HL-60/S4 treated with retinoic acid at 250 ng/mL for 4 days and 3 days (cell line): ENCODE data around the gene PLCB3.

Source experiments
- in situ Hi-C: fragments of 300-500 bp; cut with MboI; formaldehyde crosslinking; loops from 2 replicates; pipeline ENCODE4 v1.7.0; 2022; ENCODE audit warnings: low sequenced_read_pairs

Gene PLCB3

DNA sequence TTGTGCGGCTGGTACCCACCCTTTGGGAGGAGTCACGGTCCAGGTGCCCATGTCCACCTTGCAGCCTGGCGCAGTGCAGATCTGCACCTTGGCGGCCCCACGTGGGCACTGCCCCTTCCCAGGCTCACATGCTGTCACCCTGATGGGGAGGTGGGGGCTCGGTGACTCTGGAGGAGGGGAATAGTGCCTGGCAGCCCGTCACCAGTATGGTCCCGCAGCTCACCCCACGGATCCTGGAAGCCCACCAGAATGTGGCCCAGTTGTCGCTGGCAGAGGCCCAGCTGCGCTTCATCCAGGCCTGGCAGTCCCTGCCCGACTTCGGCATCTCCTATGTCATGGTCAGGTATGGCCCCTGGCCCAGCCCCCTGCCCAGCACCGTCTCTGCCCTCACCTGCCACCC is 30.5 kb upstream of the PLCB3 start:
- in situ Hi-C loops: no loop called here

- in situ Hi-C loops: no loop called here
These were observed 28.7 kb upstream of the PLCB3 start for GRCh38 chr11:64222651-64223000.

DNA sequence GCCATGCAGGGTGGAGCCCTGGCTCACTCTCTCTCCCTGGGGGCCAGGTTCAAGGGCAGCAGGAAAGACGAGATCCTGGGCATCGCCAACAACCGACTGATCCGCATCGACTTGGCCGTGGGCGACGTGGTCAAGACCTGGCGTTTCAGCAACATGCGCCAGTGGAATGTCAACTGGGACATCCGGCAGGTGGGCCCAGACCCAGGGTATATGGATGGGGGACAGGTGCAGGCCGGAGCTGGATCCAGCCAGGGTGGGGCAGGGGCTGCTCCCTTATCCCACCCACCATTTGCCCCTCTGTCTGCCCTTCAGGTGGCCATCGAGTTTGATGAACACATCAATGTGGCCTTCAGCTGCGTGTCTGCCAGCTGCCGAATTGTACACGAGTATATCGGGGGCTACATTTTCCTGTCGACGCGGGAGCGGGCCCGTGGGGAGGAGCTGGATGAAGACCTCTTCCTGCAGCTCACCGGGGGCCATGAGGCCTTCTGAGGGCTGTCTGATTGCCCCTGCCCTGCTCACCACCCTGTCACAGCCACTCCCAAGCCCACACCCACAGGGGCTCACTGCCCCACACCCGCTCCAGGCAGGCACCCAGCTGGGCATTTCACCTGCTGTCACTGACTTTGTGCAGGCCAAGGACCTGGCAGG is 28.2 kb upstream of the PLCB3 start:
- in situ Hi-C loops: no loop called here

- in situ Hi-C loops: no loop called here
These were observed 27.0 kb upstream of the PLCB3 start for GRCh38 chr11:64224151-64224890.

DNA sequence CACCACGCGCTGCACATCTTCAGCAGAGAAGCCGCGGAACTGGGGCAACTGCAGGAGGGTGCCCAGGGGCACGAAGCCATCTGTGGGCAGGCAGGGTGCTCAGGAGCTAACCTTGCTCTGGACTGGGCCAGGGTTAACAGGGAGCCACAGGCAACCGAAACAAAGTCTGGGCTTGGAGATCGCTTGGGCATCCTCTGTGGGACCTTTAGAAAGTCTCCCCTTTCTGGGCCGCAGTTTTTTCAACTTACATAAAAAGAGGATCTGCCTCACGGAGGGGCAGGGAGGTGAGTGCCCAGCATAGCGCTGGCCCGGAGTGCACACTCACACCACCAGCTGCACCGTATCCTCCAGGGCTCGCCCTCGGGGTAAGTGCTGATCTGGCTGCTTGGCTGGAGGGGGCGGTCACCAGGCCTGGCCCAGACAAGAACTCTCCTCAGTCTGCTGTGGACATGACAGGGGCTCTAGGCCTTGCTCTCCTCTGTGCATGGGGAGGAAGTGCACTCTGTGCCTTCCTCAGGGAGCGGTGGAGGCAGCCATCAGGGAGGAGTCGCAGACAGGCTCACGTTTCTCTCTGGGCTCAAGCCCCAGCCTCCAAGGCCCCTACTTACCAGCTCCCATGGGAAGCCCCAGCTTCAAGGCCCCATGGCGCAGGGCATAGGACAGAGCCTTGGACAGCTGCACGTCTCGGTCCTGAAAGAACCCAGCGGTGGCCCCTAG is 26.3 kb upstream of the PLCB3 start:
- in situ Hi-C loops: no loop called here

DNA sequence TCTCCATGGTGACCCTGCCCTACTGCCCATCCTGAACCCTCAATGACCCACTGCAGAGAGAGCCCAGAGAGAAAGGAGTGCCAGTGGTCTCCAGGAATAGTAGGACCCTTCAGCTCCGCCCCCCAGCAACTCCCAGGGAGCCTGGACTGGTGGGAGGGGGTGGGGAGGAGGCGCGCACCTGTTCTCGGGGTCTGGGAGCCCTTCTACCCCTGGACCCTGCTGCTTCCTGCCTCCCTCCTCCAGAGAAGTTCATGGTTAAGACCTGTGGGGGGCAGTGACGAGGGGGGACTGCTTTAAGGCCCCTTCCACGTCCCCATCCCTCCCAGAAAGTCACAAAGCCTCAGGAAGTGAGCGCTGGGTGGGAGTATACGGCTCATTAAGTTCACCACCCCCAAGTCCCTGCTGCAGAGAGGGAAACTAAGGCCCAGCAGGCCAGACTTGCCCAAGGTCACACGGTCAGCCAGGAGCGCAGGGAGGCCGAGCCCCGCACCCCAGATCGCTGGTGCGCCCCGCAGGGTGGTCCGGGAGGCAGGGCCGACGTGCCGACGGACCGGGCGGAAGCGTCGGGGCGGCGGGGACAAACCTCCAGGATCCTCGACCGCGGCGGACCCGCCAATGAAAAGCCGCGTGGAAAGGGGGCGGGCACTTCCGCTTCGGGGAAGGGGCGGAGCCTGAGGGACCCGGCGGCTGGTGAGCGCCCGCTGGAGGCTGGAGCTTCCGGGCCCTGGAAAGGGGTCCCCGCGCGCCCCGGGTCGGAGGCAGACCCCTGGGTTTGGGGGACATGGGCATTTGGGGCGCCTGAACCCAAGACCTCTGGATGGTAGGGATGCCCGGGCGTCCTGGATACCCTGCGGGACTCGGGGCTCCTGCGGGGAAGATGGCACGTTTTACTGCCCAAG is 25.5 kb upstream of the PLCB3 start, which contains the start of the genes NUDT22 and TRPT1:
NUDT22 (plus strand) TSS at position 667 of the 899 bp plus-strand sequence. CDS start 379 bp downstream, outside the sequence.
TRPT1 (minus strand) TSS at position 579 of the 899 bp plus-strand sequence; CDS start at position 253, 326 bp downstream.
- in situ Hi-C loops: no loop called here

GRCh38 chr11:64226507-64227051 is 24.8 kb upstream of the PLCB3 start:
- in situ Hi-C loops: no loop called here

DNA sequence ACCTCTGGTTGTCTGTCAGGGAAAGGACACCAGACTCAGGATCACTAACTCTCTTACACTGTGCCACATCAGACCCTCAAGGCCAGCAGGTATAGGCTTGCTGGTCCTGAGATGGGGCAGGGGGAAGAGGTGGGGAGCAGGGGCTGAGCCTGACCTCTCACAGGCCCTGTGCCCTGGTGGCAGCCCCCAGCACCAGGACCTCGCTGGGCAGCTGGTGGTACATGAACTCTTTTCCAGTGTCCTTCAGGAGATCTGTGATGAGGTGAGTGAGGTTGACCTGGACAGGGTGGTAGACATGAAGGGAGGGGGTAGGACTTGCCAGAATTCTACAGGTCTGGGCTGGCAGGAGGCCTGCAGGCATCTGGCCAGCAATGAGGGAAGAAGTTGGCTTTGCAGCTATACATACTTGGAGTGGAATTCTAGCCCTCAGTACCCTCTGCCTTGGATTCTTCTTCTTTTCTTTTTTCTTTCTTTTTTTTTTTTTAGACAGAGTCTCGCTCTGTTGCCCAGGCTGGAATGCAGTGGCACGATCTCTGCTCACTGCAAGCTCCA is 23.8 kb upstream of the PLCB3 start:
- in situ Hi-C loops: no loop called here

DNA sequence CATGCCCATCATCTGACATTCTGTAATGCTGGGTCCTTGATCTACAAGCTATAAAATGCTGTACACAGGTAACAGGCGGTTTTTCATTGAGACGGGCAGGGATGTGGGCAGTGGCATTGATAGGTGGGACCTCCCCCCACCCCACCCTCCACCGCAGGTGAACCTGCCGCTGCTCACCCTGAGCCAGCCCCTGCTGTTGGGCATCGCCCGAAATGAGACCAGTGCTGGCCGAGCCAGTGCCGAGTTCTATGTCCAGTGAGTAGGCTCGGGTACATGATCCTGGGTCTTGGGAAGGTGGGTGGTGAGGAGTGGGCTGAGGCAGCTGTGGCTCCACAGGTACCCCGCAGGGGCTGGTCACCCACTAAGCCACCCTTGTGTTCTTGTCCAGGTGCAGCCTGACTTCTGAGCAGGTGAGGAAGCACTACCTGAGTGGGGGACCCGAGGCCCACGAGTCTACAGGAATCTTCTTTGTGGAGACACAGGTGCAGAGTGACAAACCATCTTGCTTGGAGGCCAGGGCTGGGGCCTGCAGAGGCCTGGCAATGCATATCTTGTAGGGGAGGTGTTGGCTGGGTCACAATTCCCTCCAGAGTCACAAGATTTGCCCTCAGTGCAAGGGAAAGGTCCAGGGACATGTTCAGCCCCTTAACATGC is 22.1 kb upstream of the PLCB3 start:
- in situ Hi-C loops: no loop called here

DNA sequence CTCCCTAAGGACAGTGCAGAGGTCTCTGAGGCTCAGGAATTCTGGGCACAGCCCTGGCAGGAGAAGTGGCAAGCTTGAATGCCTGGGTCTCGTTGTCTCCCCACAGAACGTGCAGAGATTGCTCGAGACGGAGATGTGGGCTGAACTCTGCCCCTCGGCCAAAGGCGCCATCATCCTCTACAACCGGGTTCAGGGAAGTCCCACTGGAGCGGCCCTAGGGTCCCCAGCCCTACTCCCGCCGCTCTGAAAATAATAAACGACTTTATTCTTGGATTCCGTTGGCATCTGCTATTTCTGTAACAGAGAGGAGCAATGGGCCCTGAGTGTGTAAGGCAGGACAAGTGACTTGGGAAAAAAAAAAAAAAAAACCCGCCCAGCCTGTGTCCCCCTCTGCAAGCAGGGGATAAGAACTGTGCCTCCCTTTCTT is 21.6 kb upstream of the PLCB3 start:
- in situ Hi-C loops: no loop called here

GRCh38 chr11:64230171-64230984 is 21.0 kb upstream of the PLCB3 start, which contains the start of gene DNAJC4:
Gene DNAJC4 (plus strand): TSS chr11:64230548. CDS start chr11:64230855, 307 bp downstream.
- in situ Hi-C loops: no loop called here

- in situ Hi-C loops: no loop called here
These were observed 20.4 kb upstream of the PLCB3 start for GRCh38 chr11:64230985-64231365.

DNA sequence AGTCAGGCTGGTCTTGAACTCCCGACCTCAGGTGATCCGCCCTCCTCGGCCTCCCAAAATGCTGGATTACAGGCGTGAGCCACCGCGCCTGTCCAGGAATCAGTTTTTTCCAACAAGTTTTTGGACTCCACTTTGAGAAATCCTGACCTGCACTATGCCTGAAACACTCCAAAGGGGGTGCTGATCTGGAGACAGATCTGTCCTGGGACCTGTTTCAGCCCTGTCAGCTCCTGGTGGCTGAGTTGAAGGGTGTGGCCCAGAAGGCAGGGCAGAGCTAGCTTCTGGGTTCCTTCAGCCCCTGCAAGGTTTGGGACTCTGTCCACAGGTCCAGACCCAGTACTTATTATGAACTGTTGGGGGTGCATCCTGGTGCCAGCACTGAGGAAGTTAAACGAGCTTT is 19.8 kb upstream of the PLCB3 start:
- in situ Hi-C loops: no loop called here

GRCh38 chr11:64232182-64232966 is 19.0 kb upstream of the PLCB3 start:
- in situ Hi-C loops: no loop called here

GRCh38 chr11:64232967-64233315 is 18.4 kb upstream of the PLCB3 start:
- in situ Hi-C loops: no loop called here

GRCh38 chr11:64233913-64234586 is 17.3 kb upstream of the PLCB3 start, which contains the start of gene VEGFB:
Gene VEGFB (plus strand): TSS chr11:64234584. CDS start chr11:64234834, 250 bp downstream.
- in situ Hi-C loops: no loop called here

- in situ Hi-C loops: no loop called here
These were observed 16.5 kb upstream of the PLCB3 start for GRCh38 chr11:64234647-64235379.
